KMS-11 (cell line): ENCODE results near the gene CCDC9B.

ENCODE experiments used
- H2AFZ ChIP-seq: fragments of 200-600 bp; sonication (generic); 2 replicates; pipeline ENCODE4 v1.6.1; 2016; ENCODE audit warnings: antibody characterized with exemption, mixed run types, low read depth
- H3K27ac ChIP-seq: fragments of 200-600 bp; sonication (generic); 2 replicates; pipeline ENCODE4 v1.6.1; 2016; ENCODE audit warnings: mild to moderate bottlenecking, mixed run types
- H3K27me3 ChIP-seq: fragments of 200-600 bp; sonication (generic); 2 replicates; pipeline ENCODE4 v1.6.1; 2017; ENCODE audit warnings: mild to moderate bottlenecking, low read depth, mixed run types, moderate library complexity; ENCODE audit not compliant: insufficient read depth
- H3K36me3 ChIP-seq: fragments of 200-600 bp; sonication (generic); 2 replicates; pipeline ENCODE4 v1.6.1; 2017; ENCODE audit warnings: mild to moderate bottlenecking, mixed run types; ENCODE audit not compliant: insufficient read depth
- H3K4me1 ChIP-seq: fragments of 200-600 bp; sonication (generic); 2 replicates; pipeline ENCODE4 v1.6.1; 2016; ENCODE audit warnings: mild to moderate bottlenecking, low read depth, mixed run types; ENCODE audit not compliant: poor library complexity, severe bottlenecking
- H3K4me2 ChIP-seq: fragments of 200-600 bp; sonication (generic); 2 replicates; pipeline ENCODE4 v1.7.0; 2016; ENCODE audit warnings: mild to moderate bottlenecking, mixed run types
- H3K4me3 ChIP-seq: fragments of 200-600 bp; sonication (generic); IDR thresholded peaks from 2 replicates; pipeline ENCODE4 v1.6.1; 2017; ENCODE audit warnings: low read depth, low read length, mixed read lengths; ENCODE audit not compliant: insufficient read depth
- H3K79me2 ChIP-seq: fragments of 200-600 bp; sonication (generic); 2 replicates; pipeline ENCODE4 v1.6.1; 2016; ENCODE audit warnings: low read depth, mixed run types; ENCODE audit not compliant: insufficient read depth
- H3K9ac ChIP-seq: fragments of 200-600 bp; sonication (generic); 2 replicates; pipeline ENCODE4 v1.6.1; 2016; ENCODE audit warnings: mild to moderate bottlenecking, mixed run types
- H4K20me1 ChIP-seq: fragments of 200-600 bp; sonication (generic); 2 replicates; pipeline ENCODE4 v1.6.1; 2016; ENCODE audit warnings: mild to moderate bottlenecking, mixed run types; ENCODE audit not compliant: insufficient read depth
- CTCF ChIP-seq: fragments of 200-600 bp; sonication (generic); conservative IDR thresholded peaks from 2 replicates; pipeline ENCODE4 v1.6.1; 2017; ENCODE audit warnings: low read depth, mild to moderate bottlenecking, antibody characterized with exemption, low read length, moderate library complexity, mixed read lengths

The CCDC9B gene

GRCh38 chr15:40297356-40297755 lies 43.4 kb downstream of the CCDC9B start:
- peaks cover 27% of the 10 kb centered on the region; the same call in 1 of the 2 replicates for H3K27me3 ChIP-seq
- H3K27ac ChIP-seq: no peak overlapping the region
- H3K9ac ChIP-seq: no peak overlapping the region
- no peaks in the 10 kb centered on the region for H3K36me3 ChIP-seq
- H3K4me1 ChIP-seq: no peaks in the 10 kb centered on the region
- no peaks in the 10 kb centered on the region for H3K79me2 ChIP-seq
- no peak overlapping the region for H3K4me2 ChIP-seq
- no peak for TF ChIP-seq CTCF
- no peak overlapping the region for H3K4me3 ChIP-seq
- no peak overlapping the region for H2AFZ ChIP-seq
- no peaks in the 10 kb centered on the region for H4K20me1 ChIP-seq

- Histone ChIP-seq H4K20me1 (no peaks in the 10 kb centered on the region), H3K79me2 (no peaks in the 10 kb centered on the region), H3K4me3 (no peak overlapping the region), H3K9ac (no peak overlapping the region), H3K27me3 (peaks cover 33% of the 10 kb centered on the region; the same call in 1 of the 2 replicates), H2AFZ (no peak overlapping the region), H3K27ac (no peak overlapping the region), H3K4me2 (no peak overlapping the region), H3K36me3 (no peaks in the 10 kb centered on the region), H3K4me1 (no peaks in the 10 kb centered on the region)
- TF ChIP-seq CTCF: no peak
Observed at GRCh38 chr15:40296561-40297230, 44.0 kb downstream of the CCDC9B start.

- Histone ChIP-seq H3K4me3 (no peak overlapping the region), H3K36me3 (no peaks in the 10 kb centered on the region), H3K79me2 (no peaks in the 10 kb centered on the region), H3K4me1 (no peaks in the 10 kb centered on the region), H3K27ac (no peak overlapping the region), H4K20me1 (no peaks in the 10 kb centered on the region), H3K4me2 (no peak overlapping the region), H2AFZ (no peak overlapping the region), H3K9ac (no peak overlapping the region), H3K27me3 (peaks cover 40% of the 10 kb centered on the region; the same call in 1 of the 2 replicates)
- TF ChIP-seq CTCF: no peak
Observed at GRCh38 chr15:40295877-40296560, 44.7 kb downstream of the CCDC9B start.

GRCh38 chr15:40295297-40295696 lies 45.4 kb downstream of the CCDC9B start:
- Histone ChIP-seq H4K20me1 (no peaks in the 10 kb centered on the region), H3K79me2 (no peaks in the 10 kb centered on the region), H2AFZ (no peak overlapping the region), H3K4me1 (no peaks in the 10 kb centered on the region), H3K36me3 (no peaks in the 10 kb centered on the region), H3K4me2 (no peak overlapping the region), H3K27me3 (peaks cover 43% of the 10 kb centered on the region; the same call in 1 of the 2 replicates), H3K9ac (no peak overlapping the region), H3K4me3 (no peak overlapping the region), H3K27ac (no peak overlapping the region)
- TF ChIP-seq CTCF: no peak
